GM19328 (cell line): ENCODE results near the gene KCNIP4.

ENCODE experiments used
- ATAC-seq: cut with Tn5 transposase; IDR thresholded peaks from one replicate; pipeline ENCODE4 v1.9.1; 2021; ENCODE audit warnings: mild to moderate bottlenecking, moderate library complexity; ENCODE audit not compliant: unreplicated experiment

The KCNIP4 gene

DNA sequence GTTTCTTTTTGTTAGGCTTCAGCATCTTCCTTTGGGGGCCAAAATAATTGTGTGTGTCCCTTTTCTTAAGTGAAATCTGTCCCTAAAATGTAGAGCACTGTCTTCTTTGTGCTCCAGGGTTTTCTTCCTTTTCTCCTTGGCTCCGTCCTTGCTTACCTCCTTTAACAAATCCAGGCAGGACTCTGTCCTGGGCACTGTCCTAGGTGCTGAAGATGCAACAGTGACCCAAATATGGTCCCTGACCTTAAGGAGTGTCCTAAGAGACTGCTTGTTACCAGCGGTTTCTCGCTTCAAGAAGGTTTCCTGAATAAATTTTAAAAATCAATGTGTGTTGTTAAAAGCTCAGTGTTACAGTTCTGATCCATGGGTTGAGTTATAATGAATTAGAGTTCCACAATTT, 471.8 kb downstream of the KCNIP4 start:
- ATAC-seq = no peak

DNA sequence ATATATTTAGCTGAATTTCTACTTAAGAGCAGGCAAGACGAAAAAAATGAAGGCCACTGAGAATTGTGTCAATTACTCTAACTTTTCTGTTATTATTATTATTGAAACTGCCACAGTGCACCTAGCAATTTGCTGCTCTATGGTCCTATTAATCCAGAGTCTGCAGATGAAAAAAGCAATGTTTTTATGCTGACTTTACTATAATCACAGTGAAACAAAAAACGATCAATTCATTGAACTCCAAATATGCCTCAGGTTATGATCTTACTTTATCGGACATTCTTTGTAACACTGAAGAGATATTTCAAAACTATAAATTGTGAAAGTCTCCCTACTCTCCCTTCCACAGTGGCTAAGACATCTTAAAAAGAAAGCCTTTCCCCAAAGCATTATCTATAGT, 474.4 kb downstream of the KCNIP4 start:
- ATAC-seq = no peak

DNA sequence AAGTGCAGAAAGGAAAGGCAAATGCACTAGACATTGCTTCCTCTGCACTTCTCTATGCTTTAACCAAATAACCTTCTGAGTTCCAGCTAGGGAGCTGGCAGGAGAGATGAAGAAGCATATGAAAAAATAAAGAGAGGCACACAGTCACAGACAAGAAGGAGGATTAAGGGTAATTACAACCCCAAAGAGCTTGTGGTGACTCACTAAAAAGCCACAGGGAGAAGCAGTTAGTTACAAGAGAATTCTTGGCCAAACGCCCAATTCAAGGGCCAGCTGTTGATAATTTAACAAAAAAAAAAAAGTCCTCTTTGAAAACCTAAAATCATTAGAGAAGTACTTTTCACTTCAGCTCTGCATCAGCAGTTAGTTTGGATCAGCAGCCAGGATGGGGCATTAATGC, 478.0 kb downstream of the KCNIP4 start:
- ATAC-seq = no peak

DNA sequence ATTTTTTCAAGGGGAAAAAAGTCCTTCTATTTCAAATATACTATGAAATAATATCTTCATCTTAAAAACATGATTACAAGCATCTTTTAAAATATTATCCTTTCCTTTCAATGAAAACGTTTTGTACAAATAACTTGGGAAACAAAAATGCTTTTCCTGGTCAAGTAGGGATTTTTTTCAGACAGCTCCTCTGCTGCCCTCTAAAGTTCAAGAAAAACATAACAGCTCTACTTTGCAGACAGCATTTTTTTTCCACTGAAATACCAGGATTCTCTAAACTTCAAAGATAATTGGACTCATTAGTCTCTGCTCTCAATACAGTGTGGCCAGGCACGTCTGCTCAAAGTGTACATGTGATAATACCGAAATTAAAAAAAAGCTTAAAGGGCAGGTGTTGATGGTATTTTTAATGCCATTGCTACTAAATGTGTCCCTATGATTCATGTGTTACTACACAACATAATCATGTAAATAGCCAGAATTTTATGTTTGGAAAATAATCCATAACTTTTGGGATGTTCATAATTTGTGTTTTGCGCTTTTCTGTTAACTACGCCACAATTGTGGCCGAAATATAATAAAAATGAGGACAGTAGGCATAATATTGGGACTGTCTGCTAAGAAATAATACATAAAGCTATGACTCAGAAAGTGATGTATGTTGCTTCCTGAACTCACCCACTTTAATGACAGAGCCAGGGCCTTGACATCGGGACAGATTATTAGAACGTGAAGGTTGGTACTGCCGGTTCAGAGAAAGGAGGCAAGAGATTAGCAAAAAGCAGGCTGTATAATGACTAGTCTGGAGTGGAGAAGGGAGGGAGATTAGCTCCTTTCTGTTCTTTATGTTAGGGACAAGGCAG, 478.9 kb downstream of the KCNIP4 start:
- no peak for ATAC-seq

DNA sequence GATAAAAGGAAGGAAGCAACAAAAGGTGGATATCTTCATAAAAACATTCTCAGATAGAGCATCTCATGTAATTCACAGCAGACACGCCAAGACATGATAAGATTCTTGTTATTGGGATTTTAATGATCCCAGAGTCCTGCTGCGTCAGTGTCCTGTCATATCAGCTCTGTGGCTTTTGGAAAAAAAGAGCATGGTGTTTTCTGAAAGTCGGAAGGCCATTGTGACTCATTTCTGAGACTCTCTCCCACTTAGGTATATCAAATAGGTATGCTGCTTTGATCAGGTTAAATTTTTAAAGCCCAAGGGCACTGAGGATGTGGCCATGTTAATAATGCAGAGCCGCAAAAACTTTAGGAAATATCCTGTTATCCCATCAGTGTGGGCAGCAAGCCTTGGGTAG, 481.0 kb downstream of the KCNIP4 start:
- ATAC-seq = no peak

DNA sequence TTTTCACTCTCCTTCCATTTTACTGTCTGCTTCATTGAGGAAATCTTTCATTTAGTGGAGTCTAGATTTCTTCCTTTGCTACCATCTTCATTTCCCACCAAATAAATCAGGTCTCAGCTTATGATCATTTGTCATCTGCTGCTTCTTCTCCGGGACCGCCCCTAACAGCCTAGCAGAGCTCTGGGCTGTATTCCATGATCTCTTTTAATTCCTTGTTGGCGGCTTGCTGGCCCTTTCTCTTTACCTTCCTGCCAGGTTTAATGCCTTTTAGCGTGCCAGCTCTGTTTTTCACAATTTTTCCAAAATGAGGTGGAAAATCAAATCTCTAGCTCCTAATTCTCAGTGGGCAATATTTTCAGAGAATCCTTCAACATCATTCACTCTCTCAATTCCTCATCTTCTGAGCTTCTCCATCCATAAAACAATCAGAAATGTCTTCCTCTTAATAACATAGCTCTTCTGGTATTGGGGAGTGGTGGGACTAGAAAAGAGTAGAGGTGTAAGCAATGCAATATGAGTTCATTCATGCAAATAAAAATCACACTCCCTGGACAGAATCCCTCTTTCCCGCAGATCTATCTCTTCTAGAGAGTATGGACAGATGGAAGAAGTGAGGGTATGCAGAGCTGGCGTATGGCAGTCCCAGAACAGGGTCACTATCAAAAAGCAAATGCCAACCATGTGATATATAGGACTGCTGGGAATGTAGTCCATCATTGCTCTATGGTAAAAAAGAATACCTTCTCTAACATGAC, 491.3 kb downstream of the KCNIP4 start:
- no peak for ATAC-seq

DNA sequence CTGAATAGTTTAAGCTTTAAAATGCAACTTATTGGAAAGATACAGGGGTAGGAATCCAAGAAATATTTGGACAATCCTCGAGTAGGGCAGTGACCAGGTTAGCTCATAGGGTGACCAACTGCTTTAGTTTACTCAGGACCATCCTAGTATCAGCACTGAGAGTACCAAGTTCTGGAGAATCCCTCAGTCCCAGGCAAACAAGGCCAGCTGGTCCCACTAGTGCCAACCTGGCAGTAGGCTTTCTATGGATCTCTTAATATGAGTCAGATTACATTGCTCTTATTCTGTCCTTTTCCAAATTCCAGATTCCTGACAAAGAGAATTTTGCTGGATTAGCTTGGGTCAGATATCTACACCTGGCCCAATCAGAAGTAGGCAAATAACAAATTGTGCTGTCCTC, 493.7 kb downstream of the KCNIP4 start:
- ATAC-seq = no peak

DNA sequence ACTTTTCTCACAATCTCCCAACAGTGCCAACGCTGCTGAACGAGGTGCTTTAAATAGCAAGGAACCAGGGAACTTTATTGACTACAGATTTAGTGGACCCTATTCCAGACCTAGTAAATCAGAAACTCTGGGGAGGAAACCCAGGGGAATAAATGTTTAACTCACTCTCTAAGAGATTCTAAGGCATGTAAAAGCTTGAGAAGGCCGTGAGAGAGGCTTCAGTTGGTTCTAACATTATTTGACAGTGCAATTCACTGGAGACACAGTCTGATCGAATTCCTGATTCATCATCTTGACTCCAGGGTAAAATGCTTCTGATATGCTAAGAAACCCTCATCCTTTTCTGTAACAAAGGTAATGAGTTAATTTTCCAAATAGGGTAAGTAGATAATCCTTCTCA, 494.4 kb downstream of the KCNIP4 start:
- ATAC-seq = no peak

DNA sequence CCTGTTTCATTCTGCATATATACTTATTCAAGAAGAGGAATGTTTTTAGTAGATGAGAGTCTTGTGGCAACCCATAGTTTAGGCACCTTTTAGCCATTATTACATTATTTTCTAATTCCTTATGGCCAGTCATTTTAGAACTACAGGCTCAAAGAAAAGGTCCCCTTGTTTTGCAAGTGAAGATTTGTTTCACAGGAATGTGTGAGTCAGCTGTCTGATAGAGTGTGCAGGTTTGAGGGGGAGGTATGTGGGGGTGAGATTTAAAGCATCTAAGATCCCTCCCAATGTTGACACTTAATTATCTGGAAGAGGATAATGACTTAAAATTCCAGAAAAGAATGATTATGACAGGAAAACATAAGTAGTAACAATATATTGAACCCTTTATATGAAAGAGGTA, 495.6 kb downstream of the KCNIP4 start:
- ATAC-seq = no peak

DNA sequence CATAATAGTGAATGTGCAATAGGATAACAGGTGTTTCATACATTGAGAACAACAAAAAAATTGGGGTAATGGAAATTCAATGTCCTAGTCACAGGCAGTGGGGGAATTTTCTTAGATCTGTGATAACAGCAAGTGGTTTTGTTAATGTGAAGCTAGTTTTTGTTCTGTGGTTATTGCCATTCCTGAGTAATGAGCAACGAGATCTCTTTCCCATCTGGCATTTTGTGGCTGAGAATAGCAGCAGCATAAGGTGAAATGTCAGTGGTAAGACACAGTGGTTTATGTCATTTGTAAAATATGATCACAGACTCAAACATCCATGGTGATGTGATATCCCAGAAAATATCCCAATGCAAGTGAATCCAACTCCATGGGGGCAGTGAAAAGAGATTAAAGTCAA, 497.5 kb downstream of the KCNIP4 start:
- ATAC-seq = no peak

DNA sequence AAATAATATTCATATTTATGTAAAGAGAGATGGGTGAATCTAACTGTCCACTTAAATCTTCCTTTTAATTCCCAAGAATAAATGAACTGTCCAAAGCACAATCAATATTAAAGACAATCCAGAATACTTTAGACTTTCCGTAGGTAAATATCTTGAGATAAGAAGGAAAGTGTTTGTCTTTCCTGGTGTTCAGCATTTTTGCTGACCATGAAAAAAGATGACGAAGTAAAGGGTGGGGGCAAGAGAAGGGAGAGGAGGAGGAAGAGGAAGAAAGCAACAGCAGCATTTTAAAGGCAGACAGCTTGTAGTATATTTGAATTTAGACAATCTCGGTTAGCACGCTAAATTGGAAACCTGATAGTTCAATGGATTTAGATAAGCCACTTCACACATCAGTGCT, 498.2 kb downstream of the KCNIP4 start:
- no peak for ATAC-seq

DNA sequence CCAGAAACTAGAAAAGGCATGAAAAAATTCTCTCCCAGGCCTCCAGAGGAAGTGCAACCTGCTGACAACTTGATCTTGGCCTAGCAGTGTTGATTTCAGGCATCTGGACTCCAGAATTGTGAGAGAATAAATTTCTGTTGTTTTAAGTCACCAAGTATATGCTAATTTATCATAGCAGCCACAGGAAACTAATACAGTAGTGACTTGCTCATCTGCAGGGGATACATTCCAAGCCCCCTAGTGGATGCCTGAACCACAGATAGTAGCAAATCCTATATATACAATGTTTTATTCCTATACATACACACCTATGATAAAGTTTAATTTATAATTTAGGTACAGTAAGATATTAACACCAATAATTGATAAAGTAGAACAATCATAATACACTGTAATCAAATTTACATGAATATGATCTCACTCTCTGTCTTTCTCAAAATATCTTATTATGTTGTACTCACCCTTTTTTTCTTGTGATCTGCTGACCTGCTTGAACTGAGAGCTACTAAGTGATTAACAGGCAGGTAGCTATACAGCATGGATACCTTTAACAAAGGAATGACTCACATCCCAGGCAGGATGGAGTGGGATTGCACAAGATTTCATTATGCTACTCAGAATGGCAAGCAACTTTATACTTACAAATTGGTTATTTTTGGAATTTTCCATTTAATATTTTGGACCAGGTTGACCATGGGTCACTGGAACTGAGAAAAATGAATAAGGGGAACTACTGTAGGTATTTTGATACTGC, 501.1 kb downstream of the KCNIP4 start:
- no peak for ATAC-seq

DNA sequence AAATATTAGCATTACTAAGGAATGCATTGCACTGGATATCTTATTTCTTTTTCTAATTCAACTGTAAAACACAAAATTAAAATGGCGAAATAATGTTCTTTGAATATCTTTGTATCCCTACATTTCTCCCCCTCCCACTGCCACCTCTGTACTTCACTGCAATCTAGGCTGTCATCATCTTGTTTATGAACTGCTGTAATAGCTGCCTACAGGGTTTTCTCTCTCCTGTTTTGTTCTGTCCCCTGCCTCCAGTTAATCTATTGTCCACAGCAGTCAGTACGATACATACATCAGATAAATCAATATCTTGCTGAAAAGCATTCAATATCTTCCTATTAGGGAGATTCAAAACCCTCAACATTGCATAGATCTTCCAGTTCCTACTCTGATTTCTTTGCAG, 528.4 kb downstream of the KCNIP4 start:
- ATAC-seq = no peak

DNA sequence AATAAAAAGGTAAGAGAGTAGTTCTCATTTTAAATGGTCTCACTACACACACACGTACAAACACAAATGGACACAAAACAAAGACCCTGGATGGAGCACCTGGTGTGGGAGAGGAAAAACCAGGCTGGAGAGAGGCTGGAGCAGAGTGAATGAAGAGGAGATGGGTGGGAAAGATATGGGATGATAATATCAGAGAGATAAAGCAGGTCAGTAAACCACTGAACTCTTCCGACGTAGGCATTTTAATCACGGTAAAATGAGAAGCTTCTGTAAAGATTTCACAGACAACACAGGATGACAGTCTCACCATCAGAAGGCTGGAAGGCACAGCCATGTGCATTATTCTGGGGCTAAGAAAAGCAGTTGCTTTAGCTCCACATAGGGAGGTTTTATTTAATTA, 532.8 kb downstream of the KCNIP4 start:
- ATAC-seq = no peak

DNA sequence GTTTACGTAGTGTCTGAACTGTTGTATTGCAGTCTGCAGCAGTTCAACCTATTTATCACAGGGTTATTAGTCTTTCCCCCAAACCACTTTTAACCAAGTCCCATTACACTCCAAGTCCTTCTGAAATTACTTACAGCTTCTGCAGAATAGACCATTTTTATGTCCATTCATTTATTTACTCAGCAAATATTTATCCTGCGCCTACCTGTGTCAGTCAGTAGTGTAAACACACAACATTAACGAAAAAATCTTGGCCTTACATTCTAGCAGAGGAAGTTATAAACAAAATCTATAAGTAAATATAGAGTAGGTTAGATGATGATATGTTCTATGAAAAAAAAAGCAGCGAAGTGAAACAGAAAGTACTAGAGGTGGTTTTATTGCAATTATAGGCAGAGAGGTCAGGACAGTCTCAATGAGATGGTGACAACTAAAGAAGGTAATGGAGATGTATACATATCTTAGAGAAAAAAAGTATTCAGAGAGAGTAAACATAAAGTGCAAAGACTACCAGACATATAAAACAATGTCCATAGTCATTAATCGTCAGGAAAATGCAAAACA, 534.7 kb downstream of the KCNIP4 start:
- ATAC-seq = no peak

DNA sequence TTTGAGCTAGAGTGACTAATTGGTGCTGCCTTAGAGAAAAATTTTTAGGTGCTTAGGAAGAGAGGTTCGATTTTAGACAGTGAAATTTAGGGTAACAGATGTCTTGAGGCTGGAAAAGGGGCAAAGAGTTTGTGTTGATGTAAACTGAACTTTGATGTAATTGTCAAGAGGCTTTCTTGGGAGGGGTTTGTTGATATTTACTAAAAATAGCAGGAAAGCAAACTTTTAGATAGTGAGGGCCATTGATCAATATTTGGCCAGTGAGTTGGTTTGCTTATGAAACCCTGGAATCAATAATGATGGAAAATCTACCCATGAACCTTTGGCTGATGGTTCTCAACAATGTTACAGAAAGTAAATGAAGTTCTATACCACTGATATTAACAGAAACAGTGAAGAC, 537.5 kb downstream of the KCNIP4 start:
- no peak for ATAC-seq

DNA sequence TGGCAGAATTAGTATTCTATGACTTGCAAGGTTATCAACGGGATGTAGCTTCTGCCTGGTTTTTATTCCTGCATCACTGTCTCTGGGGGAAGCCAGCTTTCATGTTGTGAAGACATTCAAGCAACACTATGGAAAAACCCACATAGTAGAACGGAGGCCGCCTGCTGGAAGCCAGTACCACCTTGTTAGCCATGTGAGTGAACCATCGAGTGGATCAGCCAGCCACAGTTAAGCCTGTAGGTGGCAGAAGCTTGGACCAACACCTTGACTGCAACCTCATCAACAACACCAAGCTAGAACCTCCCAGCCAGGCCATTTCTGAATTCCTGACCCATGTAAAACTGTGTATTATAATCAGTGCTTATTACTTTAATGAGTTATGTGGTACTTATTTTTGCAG, 538.2 kb downstream of the KCNIP4 start:
- no peak for ATAC-seq

DNA sequence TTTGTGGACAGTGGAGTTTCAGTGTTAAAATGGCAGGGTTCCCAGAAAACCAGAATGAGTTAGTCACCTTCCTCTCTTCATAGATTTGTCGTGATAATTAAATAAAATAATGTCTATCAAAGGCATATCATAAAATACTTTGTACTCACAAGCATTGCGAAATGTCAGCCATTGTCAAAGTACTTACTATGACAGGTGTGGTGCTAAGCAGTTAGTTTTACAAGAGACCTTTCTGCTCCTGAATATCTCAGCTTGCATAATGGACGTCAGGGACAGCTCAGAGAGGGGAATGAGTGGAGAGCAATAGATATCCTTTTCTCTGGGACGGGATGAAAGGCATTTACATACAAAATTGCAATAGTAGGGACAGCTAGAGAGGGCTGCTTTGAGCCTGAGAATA, 560.9 kb downstream of the KCNIP4 start:
- no peak for ATAC-seq

DNA sequence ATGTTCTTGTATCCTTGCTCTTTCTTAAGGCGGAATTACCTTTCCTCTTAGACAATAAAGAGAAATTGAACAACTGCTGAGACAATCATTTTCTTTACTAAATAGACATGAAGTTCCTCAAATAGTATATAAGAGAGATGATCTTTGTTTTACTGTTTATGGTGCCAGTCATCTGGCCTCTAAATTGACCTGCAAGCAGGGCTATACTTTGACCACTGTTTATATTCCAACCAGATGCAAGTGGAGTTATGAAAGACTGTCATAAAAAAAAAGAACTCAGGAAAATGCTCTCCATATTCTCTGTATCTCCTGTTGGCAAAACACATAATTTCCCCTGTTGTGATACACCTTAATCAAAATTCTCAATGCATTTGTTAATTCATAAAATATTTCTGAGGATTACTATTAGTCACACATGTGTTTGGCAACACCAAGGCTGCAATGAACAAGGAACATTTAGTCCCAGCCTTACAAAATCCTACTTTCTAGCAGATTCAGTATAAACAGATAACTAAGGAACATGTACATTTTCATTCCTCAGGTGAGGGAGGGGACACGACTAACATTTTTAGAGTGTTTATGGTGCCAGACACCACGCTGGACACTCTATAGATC, 562.3 kb downstream of the KCNIP4 start:
- ATAC-seq = no peak

DNA sequence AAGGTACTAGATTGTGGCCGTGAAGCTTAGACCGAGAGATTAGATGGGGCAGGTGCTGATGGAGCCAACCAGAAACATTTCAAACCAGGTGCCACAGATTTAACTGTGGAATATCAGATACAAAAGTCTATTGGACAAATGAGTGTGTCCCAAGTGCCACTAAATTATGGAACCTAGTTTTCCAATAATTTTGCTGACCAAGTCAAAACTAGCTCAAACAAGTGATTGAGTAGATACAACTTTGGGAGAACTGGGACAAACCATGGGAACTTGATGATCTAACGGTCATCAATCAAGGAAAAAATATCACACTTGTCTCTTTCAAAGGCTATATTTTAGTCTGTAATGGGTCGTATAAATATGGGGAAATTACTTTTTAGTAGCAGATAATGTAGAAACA, 562.9 kb downstream of the KCNIP4 start:
- ATAC-seq = no peak

DNA sequence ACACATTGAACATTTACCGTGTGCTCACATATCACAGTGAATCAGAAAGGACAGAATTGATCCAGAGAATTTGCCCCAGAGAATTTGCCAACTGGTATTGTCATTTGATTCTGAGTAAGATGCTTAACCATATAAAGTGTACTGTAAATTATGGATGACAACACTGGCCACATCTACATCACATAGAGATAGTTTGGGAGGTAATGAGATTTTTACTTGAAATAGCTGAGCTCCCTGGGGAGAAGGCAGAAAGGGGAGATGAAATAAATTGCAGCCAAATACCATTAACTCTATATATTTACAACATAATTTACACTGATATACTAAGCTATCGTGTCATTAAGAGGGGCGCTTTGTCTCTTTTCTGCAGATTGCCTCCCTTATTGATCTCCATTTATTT, 564.0 kb downstream of the KCNIP4 start:
- no peak for ATAC-seq
